Trophoblast cell (in vitro differentiated cells and primary cell): Measurements from ENCODE around the gene UACA.

Experiments used
- DNase-seq, 2 donors: peaks; one replicate each; pipeline ENCODE4 v3.0.0-alpha.2; 2016
- H2AFZ ChIP-seq: 2 replicates; pipeline ENCODE4 v1.6.1; 2013; ENCODE audit warnings: low read length, moderate library complexity, mild to moderate bottlenecking; ENCODE audit not compliant: insufficient read depth, poor library complexity
- H2AK5ac ChIP-seq: 2 replicates; pipeline ENCODE4 v1.6.1; 2013; ENCODE audit warnings: mild to moderate bottlenecking, low read length
- H2BK120ac ChIP-seq: 2 replicates; pipeline ENCODE4 v1.6.1; 2013; ENCODE audit warnings: low read length, mild to moderate bottlenecking, moderate library complexity; ENCODE audit not compliant: insufficient read depth, poor library complexity
- H2BK12ac ChIP-seq: 2 replicates; pipeline ENCODE4 v1.6.1; 2013; ENCODE audit warnings: mild to moderate bottlenecking, low read length, moderate library complexity
- H2BK5ac ChIP-seq: 2 replicates; pipeline ENCODE4 v1.6.1; 2013; ENCODE audit warnings: low read length, low read depth, moderate library complexity, mild to moderate bottlenecking; ENCODE audit not compliant: poor library complexity
- H3K14ac ChIP-seq: 2 replicates; pipeline ENCODE4 v1.6.1; 2013; ENCODE audit warnings: mild to moderate bottlenecking, low read length
- H3K18ac ChIP-seq: 2 replicates; pipeline ENCODE4 v1.6.1; 2013; ENCODE audit warnings: mild to moderate bottlenecking, low read length
- H3K23ac ChIP-seq: 2 replicates; pipeline ENCODE4 v1.6.1; 2013; ENCODE audit warnings: low read length
- H3K27ac ChIP-seq: 2 replicates; pipeline ENCODE4 v1.5.1; 2013; ENCODE audit warnings: low read depth, mild to moderate bottlenecking, inconsistent platforms, low read length, moderate library complexity
- H3K27me3 ChIP-seq: 2 replicates; pipeline ENCODE4 v1.6.1; 2013; ENCODE audit warnings: inconsistent platforms, mild to moderate bottlenecking, low read length, moderate library complexity; ENCODE audit not compliant: insufficient read depth
- H3K36me3 ChIP-seq, 2 experiments: 1 replicate in 1 of 2; 2 replicates in 1 of 2; pipeline ENCODE4 v1.6.1; 2013; ENCODE audit warnings: low read length in 2 of 2, mild to moderate bottlenecking in 2 of 2, moderate library complexity in 1 of 2; ENCODE audit not compliant: insufficient read depth in 2 of 2, control insufficient read depth in 1 of 2
- H3K4ac ChIP-seq: 2 replicates; pipeline ENCODE4 v1.6.1; 2013; ENCODE audit warnings: low read depth, mild to moderate bottlenecking, low read length, moderate library complexity
- H3K4me1 ChIP-seq, 2 experiments: 1 replicate in 1 of 2; 2 replicates in 1 of 2; pipeline ENCODE4 v1.6.1; 2013; ENCODE audit warnings: low read length in 2 of 2, mild to moderate bottlenecking in 2 of 2, moderate library complexity in 1 of 2; ENCODE audit not compliant: insufficient read depth in 2 of 2, control insufficient read depth in 1 of 2
- H3K4me2 ChIP-seq: 2 replicates; pipeline ENCODE4 v1.6.1; 2013; ENCODE audit warnings: inconsistent platforms, mild to moderate bottlenecking, low read length, moderate library complexity
- H3K4me3 ChIP-seq: 2 replicates; pipeline ENCODE4 v1.5.1; 2013; ENCODE audit warnings: mild to moderate bottlenecking, low read depth, low read length, inconsistent platforms
- H3K79me1 ChIP-seq: one replicate; pipeline ENCODE4 v1.6.1; 2013; ENCODE audit warnings: low read length
- H3K79me2 ChIP-seq: 2 replicates; pipeline ENCODE4 v1.6.1; 2013; ENCODE audit warnings: low read length, mild to moderate bottlenecking; ENCODE audit not compliant: control insufficient read depth, insufficient read depth, poor library complexity
- H3K9ac ChIP-seq: 2 replicates; pipeline ENCODE4 v1.6.1; 2013; ENCODE audit warnings: mild to moderate bottlenecking, low read length
- H3K9me3 ChIP-seq: 2 replicates; pipeline ENCODE4 v1.6.1; 2013; ENCODE audit warnings: low read depth, mild to moderate bottlenecking, control low read depth, inconsistent platforms, low read length; ENCODE audit not compliant: insufficient read depth
- H4K12ac ChIP-seq: 2 replicates; pipeline ENCODE4 v1.6.1; 2013; ENCODE audit warnings: low read depth, mild to moderate bottlenecking, low read length, moderate library complexity
- H4K8ac ChIP-seq: 2 replicates; pipeline ENCODE4 v1.6.1; 2013; ENCODE audit warnings: low read depth, mild to moderate bottlenecking, low read length, moderate library complexity
- H4K91ac ChIP-seq: one replicate; pipeline ENCODE4 v1.6.1; 2013; ENCODE audit warnings: low read depth, mild to moderate bottlenecking, low read length, moderate library complexity
- WGBS: extraction: QIAGEN DNeasy Blood & Tissue Kit; methylation state at CpG from one replicate; pipeline ENCODE4 v1.1.7; 2013; ENCODE audit warnings: missing lambda C conversion rate; ENCODE audit not compliant: insufficient read length, insufficient coverage; ENCODE audit errors: extremely low coverage; 5-methylcytosine and 5-hydroxymethylcytosine counted together

The UACA gene

DNA sequence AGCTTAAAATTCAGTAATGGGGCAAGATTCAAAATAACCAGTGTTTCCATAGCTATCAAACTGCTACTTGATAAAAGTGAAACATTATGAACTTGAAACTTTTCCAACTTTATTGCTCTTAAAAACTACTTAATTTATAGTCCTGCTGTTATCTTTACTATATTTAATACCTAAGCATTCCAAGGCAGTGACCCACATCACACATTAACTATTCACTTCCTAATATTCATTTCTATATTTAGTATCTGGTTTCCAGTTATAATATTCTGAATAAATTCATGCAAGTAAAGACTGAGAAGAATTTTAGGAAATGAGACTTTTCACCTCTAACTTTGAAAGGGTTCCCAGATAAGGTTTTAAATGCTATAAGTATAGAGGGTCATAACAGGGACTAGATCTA lies 64.9 kb downstream of the UACA start:
- H3K27ac ChIP-seq, result no peak overlapping the region
- DNase-seq, result no peak
- H3K79me2 ChIP-seq, result no peaks in the 10 kb centered on the region
- no peak overlapping the region for H3K23ac ChIP-seq
- no peak overlapping the region for H2BK5ac ChIP-seq
- no peak overlapping the region for H2AFZ ChIP-seq
- H3K4ac ChIP-seq, result no peak overlapping the region
- peaks cover 0 to 2% of the 10 kb centered on the region in 2 experiments for H3K36me3 ChIP-seq
- no peak overlapping the region for H2BK12ac ChIP-seq
- no peaks in the 10 kb centered on the region for H3K79me1 ChIP-seq
- H3K18ac ChIP-seq, result no peak overlapping the region
- H2BK120ac ChIP-seq, result no peak overlapping the region
- H2AK5ac ChIP-seq, result no peak overlapping the region
- no peak overlapping the region for H4K8ac ChIP-seq
- no peaks in the 10 kb centered on the region for H3K4me1 ChIP-seq
- no peak overlapping the region for H3K9ac ChIP-seq
- no peak overlapping the region for H4K12ac ChIP-seq
- no peak overlapping the region for H3K4me3 ChIP-seq
- no peak overlapping the region for H3K14ac ChIP-seq
- H3K27me3 ChIP-seq, result no peaks in the 10 kb centered on the region
- no peak overlapping the region for H4K91ac ChIP-seq
- H3K4me2 ChIP-seq, result no peak overlapping the region
- H3K9me3 ChIP-seq, result no peaks in the 10 kb centered on the region

DNA sequence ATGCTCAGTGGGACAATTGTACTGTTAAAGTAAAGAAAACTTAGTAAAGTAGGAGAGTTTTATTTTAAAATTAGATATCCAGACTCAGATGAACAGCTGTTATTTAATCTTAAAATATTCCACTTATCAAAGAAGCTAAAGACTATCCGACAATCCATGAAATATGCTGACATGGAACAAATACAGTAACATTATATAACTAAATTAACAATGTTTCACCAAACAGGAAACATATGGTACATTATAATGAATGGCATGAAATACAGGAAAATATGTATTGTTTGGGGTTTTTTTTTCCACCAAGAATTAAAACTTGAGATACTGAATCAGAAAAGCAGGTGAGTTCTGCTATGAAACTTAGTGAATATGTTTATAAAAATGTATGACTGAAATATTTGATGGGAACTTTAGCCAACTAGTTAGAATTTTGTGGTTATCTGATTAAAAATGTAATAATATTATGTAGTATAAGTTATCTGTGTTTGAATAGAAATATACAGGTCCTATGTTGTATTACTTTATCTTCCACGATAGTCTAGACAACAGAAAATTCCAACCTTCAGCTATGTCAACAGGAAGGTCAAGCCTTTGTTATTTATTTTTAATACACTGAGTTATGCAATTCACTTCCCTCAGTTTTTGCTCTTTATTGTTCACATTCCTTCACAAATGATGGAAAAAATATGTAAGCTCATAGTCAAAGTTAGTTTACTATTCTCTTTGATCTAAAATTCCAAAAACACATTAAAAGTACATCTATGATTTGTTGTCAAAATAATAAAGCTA lies 72.7 kb downstream of the UACA start:
- WGBS, result no CpG with 5 or more reads among the region's 2 CpGs
- H2AK5ac ChIP-seq, result no peak overlapping the region

DNA sequence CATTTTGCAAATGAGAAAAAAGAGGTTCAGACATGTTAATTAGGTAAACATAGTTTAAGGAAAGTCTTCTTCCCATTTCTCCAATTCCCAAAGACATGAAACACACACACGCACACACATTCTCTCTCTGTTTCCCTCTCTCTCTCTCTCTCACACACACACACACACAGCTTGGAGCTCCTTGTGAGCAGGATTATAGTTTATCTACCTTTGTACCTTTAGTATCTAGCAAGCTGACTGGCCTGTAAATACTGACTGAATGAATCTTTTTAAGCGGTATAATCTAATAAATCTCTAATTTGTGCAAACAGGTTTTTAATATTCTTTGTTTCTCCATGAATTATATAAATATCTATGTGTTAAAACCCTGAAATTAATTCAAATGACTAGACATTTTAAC lies 73.3 kb downstream of the UACA start:
- Histone ChIP-seq H3K4me2 (no peak overlapping the region), H3K14ac (no peak overlapping the region), H3K36me3 (peaks cover 2% of the 10 kb centered on the region in 2 experiments), H3K18ac (no peak overlapping the region), H2AFZ (no peak overlapping the region), H3K79me2 (no peaks in the 10 kb centered on the region), H3K9ac (no peak overlapping the region), H3K27ac (no peak overlapping the region), H3K79me1 (no peaks in the 10 kb centered on the region), H3K23ac (no peak overlapping the region), H2BK5ac (no peak overlapping the region), H3K4me3 (no peak overlapping the region), H4K91ac (no peak overlapping the region), H2BK12ac (no peak overlapping the region), H4K12ac (no peak overlapping the region), H3K4ac (no peak overlapping the region), H2BK120ac (no peak overlapping the region), H3K4me1 (no peaks in the 10 kb centered on the region), H3K9me3 (no peaks in the 10 kb centered on the region), H4K8ac (no peak overlapping the region), H2AK5ac (no peak overlapping the region), H3K27me3 (no peaks in the 10 kb centered on the region)
- WGBS, result no CpG with 5 or more reads among the region's 2 CpGs
- DNase-seq, result no peak

More for the DNA sequence above, 72.7 kb downstream of the UACA start:
- no peaks in the 10 kb centered on the region for H3K79me2 ChIP-seq
- H3K4ac ChIP-seq, result no peak overlapping the region
- H3K18ac ChIP-seq, result no peak overlapping the region
- no peak overlapping the region for H3K27ac ChIP-seq
- H3K4me3 ChIP-seq, result no peak overlapping the region
- no peak overlapping the region for H2BK12ac ChIP-seq
- no peak overlapping the region for H2BK120ac ChIP-seq
- no peaks in the 10 kb centered on the region for H3K4me1 ChIP-seq
- H3K4me2 ChIP-seq, result no peak overlapping the region
- no peak for DNase-seq
- H2BK5ac ChIP-seq, result no peak overlapping the region
- peaks cover 2% of the 10 kb centered on the region in 2 experiments for H3K36me3 ChIP-seq
- H4K12ac ChIP-seq, result no peak overlapping the region
- no peak overlapping the region for H3K14ac ChIP-seq
- no peaks in the 10 kb centered on the region for H3K79me1 ChIP-seq
- no peak overlapping the region for H4K91ac ChIP-seq
- H4K8ac ChIP-seq, result no peak overlapping the region
- no peak overlapping the region for H3K9ac ChIP-seq
- H3K23ac ChIP-seq, result no peak overlapping the region
- no peaks in the 10 kb centered on the region for H3K9me3 ChIP-seq
- no peaks in the 10 kb centered on the region for H3K27me3 ChIP-seq
- H2AFZ ChIP-seq, result no peak overlapping the region

DNA sequence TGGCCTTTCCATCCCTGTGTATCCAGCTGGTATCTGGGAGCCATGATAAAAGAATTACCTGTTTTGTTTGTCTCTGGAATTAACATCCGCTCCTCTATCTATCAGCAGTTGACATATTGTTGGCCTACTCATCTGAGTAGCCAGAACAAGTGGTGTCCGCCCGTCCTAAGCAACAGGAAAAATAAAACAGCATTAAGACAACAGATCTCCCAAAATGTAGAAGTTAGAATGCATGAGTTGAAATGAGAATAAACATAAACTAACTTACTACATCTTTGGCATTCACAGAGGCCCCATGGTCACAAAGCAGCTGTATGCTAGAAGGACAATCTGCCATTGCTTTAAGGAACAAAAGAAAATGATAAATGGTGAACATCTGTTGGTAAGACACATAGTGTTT lies 75.9 kb downstream of the UACA start:
- H3K14ac ChIP-seq, result no peak overlapping the region
- no peaks in the 10 kb centered on the region for H3K27me3 ChIP-seq
- H3K4ac ChIP-seq, result no peak overlapping the region
- H2BK120ac ChIP-seq, result no peak overlapping the region
- H3K23ac ChIP-seq, result no peak overlapping the region
- no peaks in the 10 kb centered on the region for H3K79me2 ChIP-seq
- no CpG with 5 or more reads among the region's 3 CpGs for WGBS
- H3K18ac ChIP-seq, result no peak overlapping the region
- H2BK12ac ChIP-seq, result no peak overlapping the region
- no peak overlapping the region for H3K4me2 ChIP-seq
- H3K36me3 ChIP-seq, result peaks cover 2% of the 10 kb centered on the region in 2 experiments
- no peak overlapping the region for H4K12ac ChIP-seq
- no peak overlapping the region for H2AFZ ChIP-seq
- H2BK5ac ChIP-seq, result no peak overlapping the region
- no peaks in the 10 kb centered on the region for H3K9me3 ChIP-seq
- no peaks in the 10 kb centered on the region for H3K4me1 ChIP-seq
- H2AK5ac ChIP-seq, result no peak overlapping the region
- no peak overlapping the region for H4K91ac ChIP-seq
- no peak overlapping the region for H3K9ac ChIP-seq
- no peak overlapping the region for H4K8ac ChIP-seq
- no peak overlapping the region for H3K27ac ChIP-seq
- no peak for DNase-seq
- H3K79me1 ChIP-seq, result no peaks in the 10 kb centered on the region
- no peak overlapping the region for H3K4me3 ChIP-seq
